WERI-Rb-1 (cell line): ENCODE data around the gene PCGF5.

Experiments used
- DNase-seq: peaks from one replicate; pipeline ENCODE4 v3.0.0-alpha.2; 2020
- H3K27ac ChIP-seq: fragments of 250-450 bp; sonication (Bioruptor Pico); 2 replicates; pipeline ENCODE4 v1.5.1; 2020; ENCODE audit warnings: mild to moderate bottlenecking, moderate library complexity
- H3K27me3 ChIP-seq: fragments of 250-450 bp; sonication (Bioruptor Pico); 2 replicates; pipeline ENCODE4 v1.5.1; 2021; ENCODE audit warnings: mild to moderate bottlenecking, low read depth, moderate library complexity; ENCODE audit not compliant: insufficient read depth, severe bottlenecking
- H3K36me3 ChIP-seq: fragments of 250-450 bp; sonication (Bioruptor Pico); 2 replicates; pipeline ENCODE4 v1.5.1; 2020; ENCODE audit warnings: mild to moderate bottlenecking, moderate library complexity
- H3K4me3 ChIP-seq: 2 replicates; pipeline ENCODE4 v1.5.1; 2011; ENCODE audit warnings: low read depth, mild to moderate bottlenecking, control low read depth, low read length
- H3K9me3 ChIP-seq: fragments of 250-450 bp; sonication (Bioruptor Pico); 2 replicates; pipeline ENCODE4 v1.5.1; 2021; ENCODE audit warnings: mild to moderate bottlenecking, moderate library complexity; ENCODE audit not compliant: severe bottlenecking
- TF ChIP-seq, protein P1 (sequence below): IDR thresholded peaks from 2 replicates; pipeline ENCODE4 v1.5.1; 2011; ENCODE audit warnings: low read depth, mild to moderate bottlenecking, control low read depth, inconsistent platforms, low read length

The PCGF5 gene

DNA sequence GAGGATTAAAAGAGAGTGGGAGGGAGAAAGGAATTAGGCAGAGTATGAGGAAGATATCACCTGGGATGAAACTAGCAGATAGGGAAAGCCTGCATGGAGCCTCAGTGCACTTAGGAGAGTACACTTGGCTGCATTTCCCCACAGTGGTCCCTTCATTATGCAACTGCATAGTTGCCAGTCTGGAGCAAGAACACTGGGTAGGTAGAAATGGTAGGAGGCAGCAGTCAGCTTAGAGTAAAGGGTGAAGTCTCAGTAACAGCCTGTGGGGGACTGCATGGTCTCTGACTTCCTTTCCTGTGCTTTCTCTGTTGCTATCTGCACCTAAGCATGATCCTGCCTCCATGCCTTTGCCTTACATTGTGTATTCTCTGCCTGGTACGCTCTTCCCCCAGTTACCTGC is 14.0 kb upstream of the PCGF5 start:
- Histone ChIP-seq H3K36me3 (no peaks in the 10 kb centered on the region), H3K4me3 (no peak overlapping the region), H3K27me3 (no peaks in the 10 kb centered on the region), H3K9me3 (no peaks in the 10 kb centered on the region), H3K27ac (no peak overlapping the region)
- no peak for DNase-seq
- TF ChIP-seq, protein P1, sequence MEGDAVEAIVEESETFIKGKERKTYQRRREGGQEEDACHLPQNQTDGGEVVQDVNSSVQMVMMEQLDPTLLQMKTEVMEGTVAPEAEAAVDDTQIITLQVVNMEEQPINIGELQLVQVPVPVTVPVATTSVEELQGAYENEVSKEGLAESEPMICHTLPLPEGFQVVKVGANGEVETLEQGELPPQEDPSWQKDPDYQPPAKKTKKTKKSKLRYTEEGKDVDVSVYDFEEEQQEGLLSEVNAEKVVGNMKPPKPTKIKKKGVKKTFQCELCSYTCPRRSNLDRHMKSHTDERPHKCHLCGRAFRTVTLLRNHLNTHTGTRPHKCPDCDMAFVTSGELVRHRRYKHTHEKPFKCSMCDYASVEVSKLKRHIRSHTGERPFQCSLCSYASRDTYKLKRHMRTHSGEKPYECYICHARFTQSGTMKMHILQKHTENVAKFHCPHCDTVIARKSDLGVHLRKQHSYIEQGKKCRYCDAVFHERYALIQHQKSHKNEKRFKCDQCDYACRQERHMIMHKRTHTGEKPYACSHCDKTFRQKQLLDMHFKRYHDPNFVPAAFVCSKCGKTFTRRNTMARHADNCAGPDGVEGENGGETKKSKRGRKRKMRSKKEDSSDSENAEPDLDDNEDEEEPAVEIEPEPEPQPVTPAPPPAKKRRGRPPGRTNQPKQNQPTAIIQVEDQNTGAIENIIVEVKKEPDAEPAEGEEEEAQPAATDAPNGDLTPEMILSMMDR: no peak

DNA sequence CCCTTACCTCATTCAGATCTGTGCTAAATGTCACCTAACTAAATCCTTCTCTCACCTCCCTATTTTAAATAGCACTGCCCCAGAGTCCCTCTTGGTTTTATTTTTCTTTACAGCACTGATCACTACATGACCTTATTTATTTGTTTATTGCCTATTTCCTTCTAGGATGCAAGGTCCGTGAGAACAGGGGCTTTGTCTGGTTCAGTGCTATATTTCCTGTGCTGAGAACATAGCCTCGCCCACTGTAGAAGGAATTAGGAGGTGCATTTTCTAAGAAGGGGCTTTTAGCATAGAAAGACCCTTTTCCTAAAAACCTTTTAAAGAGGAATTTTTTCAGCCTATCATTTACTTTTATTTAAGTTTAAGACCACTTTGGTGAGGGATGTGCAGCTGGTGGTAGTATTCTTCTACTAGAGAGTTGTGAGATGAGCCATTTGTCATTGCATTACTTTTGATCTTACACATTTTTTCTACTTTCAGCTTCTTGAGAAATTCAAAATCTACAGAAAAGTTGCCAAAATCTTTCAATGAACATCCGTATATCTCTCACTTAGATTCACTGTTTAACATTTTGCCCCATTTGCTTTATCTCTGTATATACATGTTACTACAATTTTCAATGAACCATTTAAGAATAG is 13.5 kb upstream of the PCGF5 start:
- no peaks in the 10 kb centered on the region for H3K36me3 ChIP-seq
- no peak overlapping the region for H3K27ac ChIP-seq
- no peaks in the 10 kb centered on the region for H3K9me3 ChIP-seq
- TF ChIP-seq, protein P1: no peak
- H3K4me3 ChIP-seq: no peak overlapping the region
- no peak for DNase-seq
- H3K27me3 ChIP-seq: no peaks in the 10 kb centered on the region

DNA sequence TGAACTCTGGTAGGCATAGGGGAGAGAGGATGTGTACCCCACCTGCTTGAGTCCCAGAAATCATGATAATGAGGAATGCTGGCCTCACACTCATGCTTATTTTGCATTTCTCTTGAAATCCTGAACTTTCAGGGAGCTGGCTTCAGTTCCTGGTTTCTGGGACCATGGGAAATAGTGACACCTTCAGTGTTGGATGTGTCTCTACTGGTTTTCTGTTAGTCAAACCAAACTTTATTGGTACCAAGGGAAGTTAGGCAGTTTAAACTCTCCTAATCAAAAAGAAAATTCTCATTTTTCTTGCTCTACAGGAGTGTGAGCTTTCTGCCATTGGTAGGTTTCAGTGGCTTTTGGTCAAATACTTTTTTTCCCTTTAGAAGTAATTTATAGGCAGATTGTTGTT is 11.8 kb upstream of the PCGF5 start:
- Histone ChIP-seq H3K4me3 (no peak overlapping the region), H3K27ac (no peak overlapping the region), H3K36me3 (no peaks in the 10 kb centered on the region), H3K27me3 (no peaks in the 10 kb centered on the region), H3K9me3 (no peaks in the 10 kb centered on the region)
- TF ChIP-seq, protein P1: no peak
- no peak for DNase-seq

DNA sequence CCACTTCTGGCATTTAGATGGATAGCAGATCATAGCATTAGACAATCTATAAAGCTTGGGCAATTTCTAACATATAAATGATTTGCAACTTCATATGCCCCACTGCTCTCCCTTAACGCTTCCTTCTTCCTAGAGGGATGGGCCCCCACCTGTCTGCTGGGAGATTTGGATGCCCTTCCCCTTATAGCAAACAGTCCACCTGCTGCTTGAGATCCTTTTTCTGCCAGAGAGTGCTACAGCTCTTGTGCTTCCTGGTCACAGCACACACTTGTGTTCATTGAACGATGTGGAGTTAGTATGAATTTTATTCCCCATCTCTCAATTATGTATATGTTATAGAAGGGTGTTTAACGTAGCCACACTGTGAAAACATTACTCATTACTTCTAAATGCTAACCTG is 10.4 kb upstream of the PCGF5 start:
- no peak for DNase-seq
- H3K4me3 ChIP-seq: no peak overlapping the region
- H3K36me3 ChIP-seq: no peaks in the 10 kb centered on the region
- TF ChIP-seq, protein P1: no peak
- no peaks in the 10 kb centered on the region for H3K9me3 ChIP-seq
- no peaks in the 10 kb centered on the region for H3K27me3 ChIP-seq
- no peak overlapping the region for H3K27ac ChIP-seq

DNA sequence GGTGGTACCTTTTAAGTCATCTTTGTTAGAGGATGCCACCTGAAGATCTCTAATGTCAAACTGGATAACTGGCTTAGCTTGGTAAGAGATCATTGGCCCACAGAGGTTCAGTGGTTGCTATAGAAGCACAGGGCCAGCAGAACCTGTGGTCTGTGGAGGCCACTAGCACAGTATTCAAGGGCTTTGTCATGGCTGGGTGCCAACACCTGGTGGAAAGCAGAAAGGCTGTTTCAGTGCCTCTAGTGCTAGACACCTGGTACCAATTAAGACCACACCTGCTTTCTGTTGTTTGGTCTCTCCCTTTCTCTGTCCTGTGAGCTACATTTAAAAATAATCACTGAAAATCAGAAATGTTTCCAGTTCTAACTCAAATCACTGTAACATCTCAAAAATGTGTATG is 10.0 kb upstream of the PCGF5 start:
- TF ChIP-seq, protein P1: no peak
- no peaks in the 10 kb centered on the region for H3K27me3 ChIP-seq
- no peak overlapping the region for H3K27ac ChIP-seq
- DNase-seq: no peak
- H3K36me3 ChIP-seq: no peaks in the 10 kb centered on the region
- H3K9me3 ChIP-seq: no peaks in the 10 kb centered on the region
- no peak overlapping the region for H3K4me3 ChIP-seq

DNA sequence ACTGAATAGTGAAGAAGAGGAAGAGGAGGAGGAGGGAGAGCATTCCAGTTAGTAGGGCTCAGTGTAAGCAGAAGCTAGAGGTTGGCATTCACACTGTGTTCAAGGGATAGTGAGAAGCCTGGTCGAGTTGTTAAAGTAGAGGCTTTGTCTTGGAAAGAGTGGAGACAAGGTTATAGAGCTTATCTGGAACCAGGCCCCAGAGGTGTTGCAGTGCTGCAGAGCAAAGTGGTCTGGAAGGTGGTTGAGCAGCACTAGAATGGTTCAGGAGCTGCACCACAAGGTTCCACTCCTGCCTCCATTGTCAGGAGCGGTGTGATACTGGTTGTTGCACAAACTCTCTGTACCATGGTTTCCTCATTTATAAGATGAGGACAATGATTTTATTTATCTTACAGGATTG is 8.8 kb upstream of the PCGF5 start:
- Histone ChIP-seq H3K36me3 (no peaks in the 10 kb centered on the region), H3K4me3 (no peak overlapping the region), H3K27ac (no peak overlapping the region), H3K27me3 (no peaks in the 10 kb centered on the region), H3K9me3 (no peaks in the 10 kb centered on the region)
- TF ChIP-seq, protein P1: no peak
- DNase-seq: no peak
